Activated CD4-positive, alpha-beta memory T cell treated with anti-CD3 and anti-CD28 coated beads for 36 hours (primary cell): Measurements from ENCODE around the gene VEGFD. TPM values are rescaled to one million over a fixed set of nuclear protein-coding genes. Genes with fewer than 3 reads are reported as not detected.

Experiments used
- CTCF ChIA-PET: fragments of 350-600 bp; sonication (Branson Sonifier 250); formaldehyde crosslinking; loops from one replicate; lab custom pipeline; 2021; ENCODE audit warnings: antibody characterized with exemption, inconsistent platforms; lab: Charles Lee
- POLR2A ChIA-PET: fragments of 350-600 bp; sonication (Branson Sonifier 250); formaldehyde crosslinking; loops from one replicate; lab custom pipeline; 2021; ENCODE audit warnings: antibody characterized with exemption; lab: Charles Lee
- DNase-seq: peaks from one replicate; pipeline ENCODE4 v3.0.0-alpha.2; 2020
- H3K27ac Mint-ChIP-seq: one replicate; pipeline ENCODE4 v1.8.0; 2021; ENCODE audit warnings: mixed read lengths
- H3K27me3 Mint-ChIP-seq: one replicate; pipeline ENCODE4 v1.8.0; 2021; ENCODE audit warnings: mixed read lengths
- H3K36me3 Mint-ChIP-seq: one replicate; pipeline ENCODE4 v1.8.0; 2021; ENCODE audit warnings: mixed read lengths
- H3K4me1 Mint-ChIP-seq: one replicate; pipeline ENCODE4 v1.8.0; 2021; ENCODE audit warnings: low read depth, mixed read lengths
- H3K4me3 Mint-ChIP-seq: one replicate; pipeline ENCODE4 v1.8.0; 2021; ENCODE audit warnings: mild to moderate bottlenecking, mixed read lengths
- H3K9me3 Mint-ChIP-seq: one replicate; pipeline ENCODE4 v1.8.0; 2021; ENCODE audit warnings: mixed read lengths
- intact Hi-C: fragments of 100-400 bp; cut with micrococcal nuclease; formaldehyde crosslinking; loops from one replicate; pipeline ENCODE4 v1.15.1; 2023
- total RNA-seq, 2 experiments: library from RNA; stranded (reverse); gene quantifications; one replicate each; pipeline ENCODE4 v1.2.3, GENCODE V29; 2021

The VEGFD gene, protein sequence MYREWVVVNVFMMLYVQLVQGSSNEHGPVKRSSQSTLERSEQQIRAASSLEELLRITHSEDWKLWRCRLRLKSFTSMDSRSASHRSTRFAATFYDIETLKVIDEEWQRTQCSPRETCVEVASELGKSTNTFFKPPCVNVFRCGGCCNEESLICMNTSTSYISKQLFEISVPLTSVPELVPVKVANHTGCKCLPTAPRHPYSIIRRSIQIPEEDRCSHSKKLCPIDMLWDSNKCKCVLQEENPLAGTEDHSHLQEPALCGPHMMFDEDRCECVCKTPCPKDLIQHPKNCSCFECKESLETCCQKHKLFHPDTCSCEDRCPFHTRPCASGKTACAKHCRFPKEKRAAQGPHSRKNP
- total RNA-seq: not detected

DNA sequence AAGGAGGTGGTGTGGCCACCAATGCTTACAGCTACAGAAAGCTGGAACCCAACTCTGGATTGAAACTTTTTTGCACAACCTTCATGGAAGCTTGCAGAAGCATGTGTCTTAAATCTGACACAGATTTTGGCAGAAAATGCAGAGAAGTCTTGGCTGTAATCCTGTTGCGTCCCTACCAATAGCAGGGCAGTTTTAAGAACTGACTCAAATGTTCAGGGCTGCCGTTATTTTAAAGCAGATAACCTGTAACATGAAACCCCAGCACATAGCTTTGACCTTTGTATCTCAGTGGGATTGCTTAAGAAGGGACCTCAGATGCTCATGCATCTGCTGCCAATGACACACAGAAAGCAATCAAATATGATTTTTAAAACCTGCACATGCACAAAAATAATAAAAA is at the start of gene VEGFD:
Gene VEGFD, minus strand, starts transcription at position 110 of the 400 bp plus-strand sequence. CDS start 467 bp downstream, outside the sequence.
- Mint-ChIP-seq H3K27me3 (no peaks in the 10 kb centered on the region), H3K4me3 (no peak within 1 kb of the TSS), H3K4me1 (no peaks in the 10 kb centered on the region), H3K9me3 (no peaks in the 10 kb centered on the region), H3K36me3 (no peaks in the 10 kb centered on the region), H3K27ac (no peak within 1 kb of the TSS)
- intact Hi-C loops: no loop called here
- POLR2A ChIA-PET: no interaction called here
- CTCF ChIA-PET: no interaction called here
- DNase-seq: no peak

DNA sequence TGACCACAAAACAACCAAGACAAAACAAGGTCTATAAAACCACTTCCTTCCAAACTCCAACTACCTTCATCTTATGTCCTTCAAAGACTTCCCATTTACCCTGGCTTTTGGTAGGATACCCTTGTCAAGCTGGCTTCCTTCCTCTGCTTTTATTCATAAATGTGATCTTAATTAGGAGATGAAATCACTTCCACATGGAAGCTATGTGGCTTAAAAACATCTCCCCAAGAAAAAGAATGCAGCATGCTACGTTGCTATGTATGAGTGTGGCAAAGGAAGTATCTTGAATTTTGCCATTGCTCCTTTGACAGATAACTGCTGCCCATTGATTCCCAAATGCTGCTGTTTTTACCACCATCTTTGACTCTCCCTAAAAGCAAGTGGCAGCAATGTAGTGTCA is 46.4 kb upstream of the VEGFD start:
- no peaks in the 10 kb centered on the region for H3K9me3 Mint-ChIP-seq
- no peak for DNase-seq
- H3K4me1 Mint-ChIP-seq: no peaks in the 10 kb centered on the region
- no peak overlapping the region for H3K4me3 Mint-ChIP-seq
- ChIA-PET POLR2A (no interaction called here), CTCF (no interaction called here)
- H3K36me3 Mint-ChIP-seq: no peaks in the 10 kb centered on the region
- no peak overlapping the region for H3K27ac Mint-ChIP-seq
- H3K27me3 Mint-ChIP-seq: peaks cover 17% of the 10 kb centered on the region
- intact Hi-C loops: no loop called here

DNA sequence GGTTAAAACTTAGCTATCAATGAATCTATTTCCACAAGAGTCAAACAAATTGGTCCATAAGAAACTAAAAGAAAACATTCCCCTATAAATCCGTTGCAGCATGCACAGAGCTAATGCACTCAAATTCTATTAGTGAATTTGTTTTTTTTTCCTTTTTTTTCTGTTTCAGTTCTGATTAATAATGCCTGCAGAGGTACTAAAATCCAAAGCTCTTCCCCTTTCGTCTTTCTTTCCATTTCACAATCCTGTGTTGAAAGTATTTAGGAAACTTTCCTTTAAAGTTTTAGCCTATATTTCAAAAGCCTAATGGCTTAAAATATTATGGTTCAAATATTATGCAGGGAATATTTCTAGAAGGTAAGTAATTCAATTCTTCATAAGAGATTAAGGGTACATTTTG is 45.9 kb upstream of the VEGFD start:
- no peak overlapping the region for H3K27ac Mint-ChIP-seq
- H3K4me3 Mint-ChIP-seq: no peak overlapping the region
- H3K36me3 Mint-ChIP-seq: no peaks in the 10 kb centered on the region
- CTCF ChIA-PET: no interaction called here
- H3K9me3 Mint-ChIP-seq: no peaks in the 10 kb centered on the region
- POLR2A ChIA-PET: no interaction called here
- peaks cover 17% of the 10 kb centered on the region for H3K27me3 Mint-ChIP-seq
- intact Hi-C loops: no loop called here
- H3K4me1 Mint-ChIP-seq: no peaks in the 10 kb centered on the region
- DNase-seq: no peak

DNA sequence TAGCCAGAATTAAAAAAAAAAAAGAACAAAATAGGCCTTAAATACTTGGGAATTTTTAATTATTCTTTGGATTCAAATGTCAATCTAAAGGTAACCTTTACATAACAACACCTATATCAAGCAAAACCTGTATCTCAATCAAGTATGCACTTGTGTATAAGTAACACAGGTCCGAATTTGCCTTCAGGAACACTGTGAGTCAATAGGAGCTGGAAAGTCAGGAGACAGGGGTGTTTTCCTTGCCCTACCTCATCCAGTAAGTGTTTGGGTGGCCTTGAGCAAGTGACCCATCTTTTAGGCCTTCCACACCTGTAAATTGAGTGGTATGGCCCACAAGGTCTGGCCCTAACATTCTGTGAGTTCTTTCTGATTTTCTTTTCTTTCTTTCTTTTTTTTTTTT is 40.8 kb upstream of the VEGFD start:
- H3K9me3 Mint-ChIP-seq: no peaks in the 10 kb centered on the region
- no peak overlapping the region for H3K27ac Mint-ChIP-seq
- POLR2A ChIA-PET: no interaction called here
- CTCF ChIA-PET: no interaction called here
- intact Hi-C loops: no loop called here
- no peak overlapping the region for H3K4me3 Mint-ChIP-seq
- H3K27me3 Mint-ChIP-seq: no peaks in the 10 kb centered on the region
- no peaks in the 10 kb centered on the region for H3K4me1 Mint-ChIP-seq
- no peaks in the 10 kb centered on the region for H3K36me3 Mint-ChIP-seq
- DNase-seq: no peak

DNA sequence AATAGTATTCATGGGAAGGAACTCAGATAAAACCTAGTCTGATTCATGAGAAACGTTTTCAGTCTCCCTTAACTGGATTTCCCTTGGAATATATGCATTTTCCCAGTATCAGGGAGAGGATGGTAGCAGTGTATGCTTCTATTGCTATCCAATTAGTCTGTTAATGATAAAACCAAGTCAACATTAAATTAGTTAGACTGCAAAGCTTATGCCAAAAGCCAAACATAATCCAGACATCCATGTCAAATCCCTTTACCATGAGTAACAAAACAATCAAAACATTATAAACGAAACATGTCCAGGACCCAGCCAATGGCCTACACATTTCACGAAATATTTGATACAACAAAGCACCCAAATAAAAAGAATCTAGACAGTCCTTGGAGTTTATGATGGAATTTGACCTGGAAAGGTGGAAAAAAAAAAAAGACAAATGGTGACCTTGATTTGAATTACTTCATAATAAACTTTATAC is 34.5 kb upstream of the VEGFD start:
- Mint-ChIP-seq H3K9me3 (peaks cover 3% of the 10 kb centered on the region), H3K27me3 (no peaks in the 10 kb centered on the region), H3K27ac (no peak overlapping the region), H3K36me3 (no peaks in the 10 kb centered on the region), H3K4me1 (no peaks in the 10 kb centered on the region), H3K4me3 (no peak overlapping the region)
- POLR2A ChIA-PET: no interaction called here
- DNase-seq: no peak
- intact Hi-C loops: no loop called here
- CTCF ChIA-PET: no interaction called here

DNA sequence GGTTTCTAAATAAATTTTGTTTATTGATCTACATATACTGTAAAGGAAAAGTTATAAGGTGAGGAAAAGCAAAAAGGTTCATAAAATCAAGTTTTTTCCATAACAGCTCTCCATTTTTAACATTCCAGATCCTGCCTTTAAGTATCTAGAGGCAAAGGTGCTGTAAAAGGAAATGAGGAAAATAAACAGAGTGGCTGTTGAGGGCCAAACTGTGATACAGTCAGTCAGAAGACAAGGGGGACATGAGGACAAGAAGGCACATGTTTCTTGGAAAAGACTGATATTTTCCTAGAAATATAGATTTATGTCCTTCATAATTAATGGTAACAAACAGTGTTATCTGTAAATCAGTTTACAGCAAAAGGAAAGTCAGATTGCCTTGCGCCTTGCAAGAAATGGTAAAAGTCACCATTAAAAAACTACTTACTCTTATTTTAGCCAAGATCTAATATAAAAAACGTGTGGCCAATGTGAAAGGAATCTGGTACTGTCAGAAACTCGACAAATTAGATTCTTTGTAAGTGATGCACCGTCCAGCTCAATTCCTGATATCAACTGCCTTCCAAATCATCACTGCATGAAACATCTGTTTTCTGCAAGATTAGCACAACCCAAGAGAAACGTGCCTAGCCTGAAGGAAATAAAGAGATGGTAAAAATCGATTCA is 34.0 kb upstream of the VEGFD start:
- Mint-ChIP-seq H3K36me3 (no peaks in the 10 kb centered on the region), H3K9me3 (peaks cover 3% of the 10 kb centered on the region), H3K4me3 (no peak overlapping the region), H3K27me3 (no peaks in the 10 kb centered on the region), H3K27ac (no peak overlapping the region), H3K4me1 (no peaks in the 10 kb centered on the region)
- intact Hi-C loops: no loop called here
- ChIA-PET POLR2A (no interaction called here), CTCF (no interaction called here)
- no peak for DNase-seq

DNA sequence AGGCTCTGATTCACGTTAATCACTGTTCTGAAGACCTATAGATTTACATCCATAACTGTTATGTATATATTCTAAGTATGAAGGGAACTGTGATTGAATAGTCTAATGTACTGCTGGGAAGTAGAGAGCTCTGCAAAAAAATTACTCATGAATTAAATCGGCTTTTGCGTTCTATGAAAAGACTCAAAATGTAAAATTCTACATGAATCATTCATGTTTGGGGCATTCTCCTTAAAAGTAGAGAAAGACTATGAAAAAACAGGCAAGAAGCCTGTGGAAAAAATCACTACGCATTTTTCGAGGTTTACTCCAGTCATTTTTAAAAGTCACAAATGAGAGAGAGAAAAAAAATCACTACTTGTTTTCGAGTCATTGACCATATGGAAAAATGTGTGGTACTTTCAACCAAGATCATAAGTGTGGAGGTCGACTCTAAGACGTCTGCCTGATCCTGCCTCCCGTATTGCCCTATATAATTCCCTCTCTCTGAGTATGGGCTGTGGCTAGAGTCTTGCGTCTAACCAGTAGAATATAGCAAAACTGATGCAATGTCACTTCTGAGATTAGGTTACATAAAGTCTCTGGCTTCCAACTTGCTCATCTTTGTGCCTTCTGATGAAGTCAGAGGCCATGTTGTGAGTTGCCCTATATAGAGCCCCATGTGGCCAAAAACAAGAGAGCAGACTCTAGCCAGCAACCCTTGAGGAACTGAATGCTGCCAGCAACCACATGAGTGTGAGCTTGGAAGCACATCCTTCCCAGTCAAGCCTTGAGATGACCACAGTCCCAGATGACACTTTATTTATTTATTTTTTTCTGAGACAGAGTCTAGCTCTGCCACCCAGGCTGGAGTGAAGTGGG is 32.1 kb upstream of the VEGFD start:
- H3K4me1 Mint-ChIP-seq: no peaks in the 10 kb centered on the region
- CTCF ChIA-PET: interaction anchor here (0.7 kb wide), 1 partner anchor 1378 kb away, joined by 3 read pairs; no protein-coding TSS in a partner anchor
- no peaks in the 10 kb centered on the region for H3K36me3 Mint-ChIP-seq
- POLR2A ChIA-PET: no interaction called here
- intact Hi-C loops: no loop called here
- H3K27ac Mint-ChIP-seq: no peak overlapping the region
- peaks cover 3% of the 10 kb centered on the region for H3K9me3 Mint-ChIP-seq
- no peak overlapping the region for H3K4me3 Mint-ChIP-seq
- peaks cover 2% of the 10 kb centered on the region for H3K27me3 Mint-ChIP-seq
- DNase-seq: no peak

DNA sequence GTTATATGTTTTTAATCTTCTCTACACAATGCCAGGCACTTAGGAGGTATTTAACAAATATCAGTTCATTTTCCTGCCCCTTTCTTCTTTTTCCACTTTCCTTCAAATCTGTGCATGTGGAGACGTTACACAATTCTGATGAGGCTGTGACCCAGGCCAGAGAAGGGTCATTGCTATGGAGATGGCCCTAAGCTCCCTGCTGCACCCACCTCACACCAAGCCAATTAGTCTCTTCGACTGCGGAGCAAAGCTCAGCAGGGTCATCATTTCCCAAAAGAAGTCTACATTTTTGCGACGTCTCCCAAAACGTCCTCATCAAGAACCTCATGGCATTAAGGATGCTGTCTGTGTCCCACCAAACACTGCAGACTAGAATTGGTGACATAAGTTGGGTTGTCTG is 28.9 kb upstream of the VEGFD start:
- CTCF ChIA-PET: no interaction called here
- Mint-ChIP-seq H3K27me3 (peaks cover 2% of the 10 kb centered on the region), H3K4me3 (no peak overlapping the region), H3K36me3 (no peaks in the 10 kb centered on the region), H3K27ac (no peak overlapping the region), H3K4me1 (no peaks in the 10 kb centered on the region), H3K9me3 (peaks cover 3% of the 10 kb centered on the region)
- no peak for DNase-seq
- intact Hi-C loops: no loop called here
- POLR2A ChIA-PET: no interaction called here

DNA sequence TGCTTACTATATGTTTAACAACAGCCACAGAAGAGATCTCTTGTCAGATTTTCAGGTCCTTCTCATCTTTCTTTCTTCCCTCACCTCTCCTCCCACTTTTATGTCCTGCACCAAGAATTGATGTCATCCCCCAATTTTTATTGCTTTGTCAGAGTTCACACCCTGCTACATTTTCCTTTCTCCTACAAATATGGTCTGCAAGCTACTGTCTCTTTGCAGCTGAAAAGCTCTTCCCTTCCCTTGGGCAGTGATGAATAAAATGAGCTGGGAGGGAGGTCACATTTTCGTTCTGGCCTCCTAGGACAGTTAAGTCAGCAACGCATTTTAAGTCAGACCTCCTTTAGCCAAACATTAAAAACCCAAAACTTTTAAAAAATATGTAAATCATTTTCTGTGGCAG is 26.7 kb upstream of the VEGFD start:
- no peaks in the 10 kb centered on the region for H3K9me3 Mint-ChIP-seq
- no peaks in the 10 kb centered on the region for H3K4me1 Mint-ChIP-seq
- H3K27me3 Mint-ChIP-seq: peaks cover 2% of the 10 kb centered on the region
- CTCF ChIA-PET: no interaction called here
- POLR2A ChIA-PET: no interaction called here
- no peak overlapping the region for H3K27ac Mint-ChIP-seq
- H3K4me3 Mint-ChIP-seq: no peak overlapping the region
- no peaks in the 10 kb centered on the region for H3K36me3 Mint-ChIP-seq
- intact Hi-C loops: no loop called here
- no peak for DNase-seq

DNA sequence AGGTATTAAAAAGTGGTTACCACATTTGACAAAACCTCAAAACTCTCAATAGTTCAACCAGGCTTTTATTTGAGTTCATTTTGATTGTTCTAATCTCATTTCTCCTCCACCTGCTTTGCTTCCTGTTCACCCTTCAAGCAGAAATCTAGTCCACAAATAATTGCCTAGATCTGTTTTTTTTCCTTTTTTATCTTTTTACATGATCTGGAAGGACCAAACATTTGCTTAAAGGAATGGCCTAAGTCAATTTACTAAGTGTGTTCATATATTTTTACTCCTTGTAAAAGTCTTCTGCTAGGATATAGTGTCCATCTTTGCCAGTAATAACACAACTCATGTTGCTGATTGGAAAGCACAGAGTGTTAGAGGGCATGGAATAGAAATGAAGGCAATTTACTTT is 26.2 kb upstream of the VEGFD start:
- Mint-ChIP-seq H3K4me3 (no peak overlapping the region), H3K4me1 (no peaks in the 10 kb centered on the region), H3K9me3 (no peaks in the 10 kb centered on the region), H3K27ac (no peak overlapping the region), H3K36me3 (no peaks in the 10 kb centered on the region), H3K27me3 (peaks cover 2% of the 10 kb centered on the region)
- DNase-seq: no peak
- POLR2A ChIA-PET: no interaction called here
- intact Hi-C loops: no loop called here
- CTCF ChIA-PET: no interaction called here

DNA sequence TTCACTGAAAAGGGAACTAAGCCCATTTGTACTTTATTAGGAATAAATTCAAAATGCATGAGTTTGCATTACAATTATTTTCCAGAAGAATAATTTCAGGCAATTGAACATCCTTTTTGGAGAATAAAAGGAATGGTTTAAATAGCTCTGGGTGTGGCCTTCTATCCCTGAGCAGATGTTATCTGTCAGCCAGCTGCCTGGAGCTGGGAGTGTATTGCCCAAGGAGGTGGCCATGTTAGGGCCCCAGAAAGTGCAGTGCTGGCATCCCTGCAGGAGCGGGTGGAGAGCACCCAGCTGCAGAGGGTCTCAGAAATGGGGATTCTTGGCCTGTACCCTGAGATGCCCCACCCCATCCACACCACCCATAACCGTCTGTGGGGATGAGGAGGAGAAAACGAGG is 21.6 kb upstream of the VEGFD start:
- intact Hi-C loops: no loop called here
- Mint-ChIP-seq H3K4me3 (no peak overlapping the region), H3K27ac (no peak overlapping the region), H3K36me3 (no peaks in the 10 kb centered on the region), H3K4me1 (no peaks in the 10 kb centered on the region), H3K27me3 (no peaks in the 10 kb centered on the region), H3K9me3 (no peaks in the 10 kb centered on the region)
- POLR2A ChIA-PET: no interaction called here
- CTCF ChIA-PET: no interaction called here
- DNase-seq: no peak

DNA sequence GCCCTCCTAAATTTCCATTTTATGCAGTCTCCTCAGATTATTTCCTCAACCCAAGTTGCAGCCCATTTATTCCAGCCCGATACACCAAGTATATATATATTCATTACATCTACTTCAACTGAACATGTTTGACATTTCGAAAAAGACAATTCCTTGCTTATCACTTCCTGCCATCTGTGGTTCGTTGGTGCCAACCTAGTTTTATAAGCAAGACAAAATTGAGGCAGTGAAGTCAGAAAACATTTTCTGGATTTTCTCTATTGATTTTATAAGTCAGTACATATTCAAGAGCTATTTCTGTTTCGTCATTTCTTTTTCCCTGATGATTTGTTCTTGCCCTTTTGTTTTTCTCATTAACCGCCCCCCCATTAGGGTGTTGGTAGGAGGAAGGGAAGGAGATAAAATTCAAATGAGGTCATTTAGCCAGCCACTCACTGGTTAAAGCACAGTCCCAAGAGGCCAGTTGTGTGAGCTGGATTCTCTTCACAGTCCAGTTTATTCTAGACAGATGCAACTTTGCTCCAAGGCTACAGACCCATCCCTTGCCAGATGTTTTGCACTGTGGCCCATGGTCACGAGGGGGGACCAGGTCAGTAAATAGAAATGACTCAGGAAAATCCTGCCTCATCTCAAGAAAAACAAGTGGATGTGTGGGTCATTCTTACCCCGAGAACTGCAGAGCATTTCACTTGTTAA is 20.3 kb upstream of the VEGFD start:
- Mint-ChIP-seq H3K4me3 (no peak overlapping the region), H3K27me3 (no peaks in the 10 kb centered on the region), H3K36me3 (no peaks in the 10 kb centered on the region), H3K9me3 (no peaks in the 10 kb centered on the region), H3K27ac (no peak overlapping the region), H3K4me1 (no peaks in the 10 kb centered on the region)
- intact Hi-C loops: no loop called here
- DNase-seq: no peak
- ChIA-PET CTCF (no interaction called here), POLR2A (no interaction called here)
